OCI-LY7 (cell line): ENCODE measurements around the gene P2RX6. TPM values are rescaled to one million over a fixed set of nuclear protein-coding genes. Genes with fewer than 3 reads are reported as not detected.

ENCODE experiments used
- BruUV-seq: library from RNA; stranded (reverse); fragments of 400-500 nt; replicated peaks from 2 replicates; lab custom pipeline; 2021; lab: Mats Ljungman, UMichigan
- CTCF ChIA-PET: fragments of 300-600 bp; sonication (Branson Sonifier 250); formaldehyde crosslinking; loops from one replicate; lab custom pipeline; 2022; ENCODE audit warnings: antibody characterized with exemption; ENCODE audit not compliant: unreplicated experiment; lab: Charles Lee
- POLR2A ChIA-PET: fragments of 300-600 bp; sonication (Branson Sonifier 250); formaldehyde crosslinking; loops from one replicate; lab custom pipeline; 2022; ENCODE audit warnings: antibody characterized with exemption; lab: Charles Lee
- DNase-seq: peaks from one replicate; pipeline ENCODE4 v3.0.0-alpha.2; 2015; ENCODE audit warnings: low spot score
- H2AFZ ChIP-seq: fragments of 200-600 bp; sonication (generic), shearing (Covaris generic); 2 replicates; pipeline ENCODE4 v1.6.1; 2014; ENCODE audit warnings: mild to moderate bottlenecking, antibody characterized with exemption, low read length, moderate library complexity
- H3K27ac ChIP-seq: fragments of 200-600 bp; sonication (generic); 2 replicates; pipeline ENCODE4 v1.5.1; 2014; ENCODE audit warnings: mixed run types, low read depth, mild to moderate bottlenecking, moderate library complexity, low read length, inconsistent platforms; ENCODE audit not compliant: poor library complexity, severe bottlenecking
- H3K36me3 ChIP-seq: fragments of 200-600 bp; sonication (generic); 2 replicates; pipeline ENCODE4 v1.6.1; 2014; ENCODE audit warnings: mild to moderate bottlenecking, antibody characterized with exemption, low read length, moderate library complexity, mixed read lengths; ENCODE audit not compliant: insufficient read depth
- H3K4me1 ChIP-seq: fragments of 200-600 bp; sonication (generic); 2 replicates; pipeline ENCODE4 v1.5.1; 2014; ENCODE audit warnings: mild to moderate bottlenecking, low read length; ENCODE audit not compliant: insufficient read depth, poor library complexity, severe bottlenecking
- H3K4me2 ChIP-seq: fragments of 200-600 bp; sonication (generic); 2 replicates; pipeline ENCODE4 v1.6.1; 2014; ENCODE audit warnings: mild to moderate bottlenecking, low read length
- H3K4me3 ChIP-seq: fragments of 200-600 bp; sonication (generic); 2 replicates; pipeline ENCODE4 v1.5.1; 2014; ENCODE audit warnings: mild to moderate bottlenecking, low read depth, low read length; ENCODE audit not compliant: poor library complexity, severe bottlenecking
- H3K79me2 ChIP-seq: fragments of 200-600 bp; sonication (generic); 2 replicates; pipeline ENCODE4 v1.6.1; 2016; ENCODE audit warnings: low read depth, mild to moderate bottlenecking, low read length, moderate library complexity, mixed read lengths; ENCODE audit not compliant: insufficient read depth
- H3K9me2 ChIP-seq: fragments of 200-600 bp; sonication (generic); 2 replicates; pipeline ENCODE4 v1.6.1; 2016; ENCODE audit warnings: mild to moderate bottlenecking, low read length, mixed read lengths; ENCODE audit not compliant: insufficient read depth
- H3K9me3 ChIP-seq: fragments of 200-600 bp; sonication (generic); 2 replicates; pipeline ENCODE4 v1.6.1; 2014; ENCODE audit warnings: mild to moderate bottlenecking, mixed run types, low read length, mixed read lengths
- H4K20me1 ChIP-seq: fragments of 200-600 bp; sonication (generic); 2 replicates; pipeline ENCODE4 v1.6.1; 2014; ENCODE audit warnings: mild to moderate bottlenecking, antibody characterized with exemption, low read length, moderate library complexity, mixed read lengths; ENCODE audit not compliant: insufficient read depth
- CTCF ChIP-seq: fragments of 200-600 bp; sonication (generic); conservative IDR thresholded peaks from 2 replicates; pipeline ENCODE4 v1.5.1; 2014; ENCODE audit warnings: mild to moderate bottlenecking, antibody characterized with exemption, low read length, moderate library complexity, mixed read lengths
- EZH2phosphoT487 ChIP-seq: fragments of 200-600 bp; sonication (generic); IDR thresholded peaks from 2 replicates; pipeline ENCODE4 v1.6.1; 2018; ENCODE audit warnings: low read depth, borderline replicate concordance, mild to moderate bottlenecking, mixed run types, antibody characterized with exemption, low read length, moderate library complexity, mixed read lengths
- intact Hi-C: fragments of 100-400 bp; cut with micrococcal nuclease; formaldehyde crosslinking; loops from one replicate; pipeline ENCODE4 v1.10.0; 2022; ENCODE audit not compliant: unreplicated experiment
- total RNA-seq, 2 experiments: library from RNA; depleted of rRNA in 1 of 2; stranded (reverse); fragments of >200 nt in 1 of 2; shearing (Covaris generic) in 1 of 2; gene quantifications; 2 replicates each; pipeline ENCODE4 v1.2.3, GENCODE V29; 2014 to 2022

The P2RX6 gene
- total RNA-seq, 2 experiments from 2014 or later = 0.06 to 0.32 TPM

GRCh38 chr22:20994128-20994901, 20.6 kb upstream of the P2RX6 start:
- Histone ChIP-seq H3K4me2 (no peak overlapping the region), H3K4me3 (no peak overlapping the region), H3K4me1 (peaks cover 9% of the 10 kb centered on the region), H3K27ac (no peak overlapping the region), H3K36me3 (peaks cover 31% of the 10 kb centered on the region), H4K20me1 (no peaks in the 10 kb centered on the region), H2AFZ (no peak overlapping the region), H3K9me2 (no peaks in the 10 kb centered on the region), H3K9me3 (no peaks in the 10 kb centered on the region), H3K79me2 (no peaks in the 10 kb centered on the region)
- no TSS peak for BruUV-seq
- ChIA-PET POLR2A (no interaction called here), CTCF (no interaction called here)
- no peak for DNase-seq
- intact Hi-C loops = no loop called here
- TF ChIP-seq EZH2phosphoT487 (no peak), CTCF (no peak)

- peaks cover 37% of the 10 kb centered on the region for H3K36me3 ChIP-seq
Observed at GRCh38 chr22:20994902-20995241, 20.1 kb upstream of the P2RX6 start.

More at GRCh38 chr22:20994902-20995241, 20.1 kb upstream of the P2RX6 start:
- no peaks in the 10 kb centered on the region; the same call in 1 of the 2 replicates for H3K79me2 ChIP-seq
- no peaks in the 10 kb centered on the region for H3K9me3 ChIP-seq
- no peak for DNase-seq
- no peaks in the 10 kb centered on the region for H4K20me1 ChIP-seq
- TF ChIP-seq CTCF = no peak
- TF ChIP-seq EZH2phosphoT487 = no peak
- no peak overlapping the region for H3K27ac ChIP-seq
- BruUV-seq = no TSS peak
- H3K9me2 ChIP-seq = no peaks in the 10 kb centered on the region
- no peak overlapping the region for H3K4me3 ChIP-seq
- peaks cover 14% of the 10 kb centered on the region for H3K4me1 ChIP-seq
- CTCF ChIA-PET = no interaction called here
- no peak overlapping the region for H3K4me2 ChIP-seq
- no peak overlapping the region for H2AFZ ChIP-seq
- intact Hi-C loops = no loop called here
- POLR2A ChIA-PET = no interaction called here
